K562 (cell line): ENCODE data around the gene PARK7. TPM values are rescaled to one million over a fixed set of nuclear protein-coding genes. Genes with fewer than 3 reads are reported as not detected.

Source experiments
- ATF4 ChIP-seq: fragments of 450-650 bp; formaldehyde crosslinking; IDR thresholded peaks from 2 replicates; pipeline ENCODE4 v1.4.0; 2022; ENCODE audit warnings: mild to moderate bottlenecking, moderate library complexity
- CBX1 ChIP-seq: sonication (generic); IDR thresholded peaks from 2 replicates; pipeline ENCODE4 v1.6.1; 2016; ENCODE audit warnings: antibody characterized with exemption, low read depth, mild to moderate bottlenecking
- CBX8 ChIP-seq: fragments of 200-600 bp; sonication (generic); IDR thresholded peaks from 2 replicates; pipeline ENCODE4 v1.6.1; 2012; ENCODE audit warnings: borderline replicate concordance, mixed run types, low read depth, mild to moderate bottlenecking, moderate library complexity, mixed read lengths, low read length, control low read depth, inconsistent platforms; ENCODE audit not compliant: poor library complexity, severe bottlenecking; ENCODE audit errors: extremely low read depth
- CCAR2 ChIP-seq: fragments of 200-400 bp; formaldehyde crosslinking; IDR thresholded peaks from 2 replicates; pipeline ENCODE4 v1.6.1; 2017; ENCODE audit warnings: mild to moderate bottlenecking, low read depth, low read length
- CGGBP1 ChIP-seq: fragments of 250-450 bp; sonication (Bioruptor Pico); IDR thresholded peaks from 2 replicates; pipeline ENCODE4 v1.9.0; 2021; ENCODE audit warnings: mild to moderate bottlenecking
- FOS ChIP-seq: IDR thresholded peaks from 3 replicates; pipeline ENCODE4 v1.6.1; 2011; ENCODE audit not compliant: insufficient read length; ENCODE audit errors: extremely low read depth
- KDM2B ChIP-seq: fragments of 250-450 bp; sonication (Bioruptor Pico); IDR thresholded peaks from 2 replicates; pipeline ENCODE4 v1.8.0; 2021; ENCODE audit warnings: mild to moderate bottlenecking, moderate library complexity
- MAFF ChIP-seq: IDR thresholded peaks from 2 replicates; pipeline ENCODE4 v1.6.1; 2012; ENCODE audit warnings: low read length, improper control_type of control experiment
- MEIS2 ChIP-seq: fragments of 450-650 bp; IDR thresholded peaks from 2 replicates; pipeline ENCODE4 v1.6.1; 2014; ENCODE audit warnings: mild to moderate bottlenecking; ENCODE audit not compliant: partially characterized antibody
- MYBL2 ChIP-seq, 2 experiments: fragments of 450-650 bp in 1 of 2; sonication (generic) in 1 of 2; formaldehyde crosslinking in 1 of 2; IDR thresholded peaks; 2 replicates each; pipeline versions ENCODE4 v1.6.1 to v1.8.1; 2017 to 2022; ENCODE audit warnings: borderline replicate concordance in 1 of 2, inconsistent platforms in 1 of 2, low read depth in 1 of 2, mild to moderate bottlenecking in 1 of 2, missing genetic modification reagents in 1 of 2, moderate library complexity in 1 of 2
- RBBP5 ChIP-seq: fragments of 200-600 bp; sonication (generic); IDR thresholded peaks from 2 replicates; pipeline ENCODE4 v1.6.1; 2012; ENCODE audit warnings: borderline replicate concordance, mild to moderate bottlenecking, low read length, control low read depth, inconsistent platforms; ENCODE audit not compliant: insufficient read depth, poor library complexity, severe bottlenecking
- RBM15 ChIP-seq: fragments of 200-400 bp; formaldehyde crosslinking; IDR thresholded peaks from 2 replicates; pipeline ENCODE4 v1.6.1; 2018; ENCODE audit warnings: mild to moderate bottlenecking, low read length, moderate library complexity; ENCODE audit not compliant: insufficient read depth
- U2AF2 ChIP-seq: fragments of 200-400 bp; formaldehyde crosslinking; optimal IDR thresholded peaks from 2 replicates; pipeline ENCODE3; 2017; ENCODE audit warnings: low read depth, mild to moderate bottlenecking, low read length
- ZNF316 ChIP-seq: fragments of 450-650 bp; IDR thresholded peaks from 2 replicates; pipeline ENCODE4 v1.6.1; 2016
- ZNF586 ChIP-seq: fragments of 450-650 bp; formaldehyde crosslinking; conservative IDR thresholded peaks from 2 replicates; pipeline ENCODE4 v1.4.0; 2020; ENCODE audit warnings: mild to moderate bottlenecking, moderate library complexity
- polyA plus RNA-seq, 8 experiments: library from polyadenylated mRNA; depleted of rRNA in 4 of 8; stranded (reverse) in 5 of 8; unstranded in 3 of 8; fragments of >200 nt; fragmentation: Nextera tagmentation in 2 of 8; fragmentation: Illumina TruSeq in 1 of 8; extraction: Ambion mirVana in 2 of 8; extraction: Trizol in 1 of 8; gene quantifications; 2 replicates each; pipeline versions ENCODE4 v1.2.1 to v1.2.3, GENCODE V29; 2011 to 2014; ENCODE audit warnings: inconsistent platforms in 1 of 8, missing spikeins in 1 of 8
- total RNA-seq, 7 experiments: library from RNA; depleted of rRNA in 6 of 7; stranded (reverse); fragments of >200 nt in 6 of 7; fragmentation: Illumina TruSeq in 2 of 7; extraction: Trizol in 2 of 7; gene quantifications; 2 replicates each; pipeline versions ENCODE4 v1.2.1 to v1.2.3, GENCODE V29; 2011 to 2021; ENCODE audit warnings: low replicate concordance in 1 of 7
- TF ChIP-seq, protein P1 (sequence below), 2 experiments: fragments of 450-650 bp; IDR thresholded peaks; 2 replicates each; pipeline ENCODE4 v1.6.1; 2016; ENCODE audit warnings: mild to moderate bottlenecking in 2 of 2, borderline replicate concordance in 1 of 2, low read depth in 1 of 2, moderate library complexity in 1 of 2

Gene PARK7
- total and polyA plus RNA-seq, 9 of the 15 experiments (the other 6 are each of a cell fraction or from before 2014, with no cell fraction given) = 374 to 1,298 (median 484) TPM

- TF ChIP-seq ATF4 = no peak
- peak; percentile 62 for TF ChIP-seq MEIS2
- TF ChIP-seq RBBP5 = no peak
- peak; percentile 30 for TF ChIP-seq FOS
- no peak for TF ChIP-seq ZNF586 (CRISPR knock-in tag)
- TF ChIP-seq CBX1 = no peak
- no peak for TF ChIP-seq ZNF316
- TF ChIP-seq KDM2B (CRISPR knock-in tag) = no peak
- no peak for TF ChIP-seq CCAR2
- TF ChIP-seq MAFF = no peak
- TF ChIP-seq RBM15 = no peak
- no peak for TF ChIP-seq CGGBP1 (CRISPR knock-in tag)
- TF ChIP-seq U2AF2 = no peak
- TF ChIP-seq CBX8 = peak; percentile 36
- no peak for TF ChIP-seq MYBL2 (IDR thresholded peaks at IDR 0.05; ENCODE audit: low read depth)
- no peak for TF ChIP-seq MYBL2 (CRISPR knock-in tag; IDR thresholded peaks at IDR 0.05; ENCODE audit: borderline replicate concordance)
- TF ChIP-seq, protein P1, sequence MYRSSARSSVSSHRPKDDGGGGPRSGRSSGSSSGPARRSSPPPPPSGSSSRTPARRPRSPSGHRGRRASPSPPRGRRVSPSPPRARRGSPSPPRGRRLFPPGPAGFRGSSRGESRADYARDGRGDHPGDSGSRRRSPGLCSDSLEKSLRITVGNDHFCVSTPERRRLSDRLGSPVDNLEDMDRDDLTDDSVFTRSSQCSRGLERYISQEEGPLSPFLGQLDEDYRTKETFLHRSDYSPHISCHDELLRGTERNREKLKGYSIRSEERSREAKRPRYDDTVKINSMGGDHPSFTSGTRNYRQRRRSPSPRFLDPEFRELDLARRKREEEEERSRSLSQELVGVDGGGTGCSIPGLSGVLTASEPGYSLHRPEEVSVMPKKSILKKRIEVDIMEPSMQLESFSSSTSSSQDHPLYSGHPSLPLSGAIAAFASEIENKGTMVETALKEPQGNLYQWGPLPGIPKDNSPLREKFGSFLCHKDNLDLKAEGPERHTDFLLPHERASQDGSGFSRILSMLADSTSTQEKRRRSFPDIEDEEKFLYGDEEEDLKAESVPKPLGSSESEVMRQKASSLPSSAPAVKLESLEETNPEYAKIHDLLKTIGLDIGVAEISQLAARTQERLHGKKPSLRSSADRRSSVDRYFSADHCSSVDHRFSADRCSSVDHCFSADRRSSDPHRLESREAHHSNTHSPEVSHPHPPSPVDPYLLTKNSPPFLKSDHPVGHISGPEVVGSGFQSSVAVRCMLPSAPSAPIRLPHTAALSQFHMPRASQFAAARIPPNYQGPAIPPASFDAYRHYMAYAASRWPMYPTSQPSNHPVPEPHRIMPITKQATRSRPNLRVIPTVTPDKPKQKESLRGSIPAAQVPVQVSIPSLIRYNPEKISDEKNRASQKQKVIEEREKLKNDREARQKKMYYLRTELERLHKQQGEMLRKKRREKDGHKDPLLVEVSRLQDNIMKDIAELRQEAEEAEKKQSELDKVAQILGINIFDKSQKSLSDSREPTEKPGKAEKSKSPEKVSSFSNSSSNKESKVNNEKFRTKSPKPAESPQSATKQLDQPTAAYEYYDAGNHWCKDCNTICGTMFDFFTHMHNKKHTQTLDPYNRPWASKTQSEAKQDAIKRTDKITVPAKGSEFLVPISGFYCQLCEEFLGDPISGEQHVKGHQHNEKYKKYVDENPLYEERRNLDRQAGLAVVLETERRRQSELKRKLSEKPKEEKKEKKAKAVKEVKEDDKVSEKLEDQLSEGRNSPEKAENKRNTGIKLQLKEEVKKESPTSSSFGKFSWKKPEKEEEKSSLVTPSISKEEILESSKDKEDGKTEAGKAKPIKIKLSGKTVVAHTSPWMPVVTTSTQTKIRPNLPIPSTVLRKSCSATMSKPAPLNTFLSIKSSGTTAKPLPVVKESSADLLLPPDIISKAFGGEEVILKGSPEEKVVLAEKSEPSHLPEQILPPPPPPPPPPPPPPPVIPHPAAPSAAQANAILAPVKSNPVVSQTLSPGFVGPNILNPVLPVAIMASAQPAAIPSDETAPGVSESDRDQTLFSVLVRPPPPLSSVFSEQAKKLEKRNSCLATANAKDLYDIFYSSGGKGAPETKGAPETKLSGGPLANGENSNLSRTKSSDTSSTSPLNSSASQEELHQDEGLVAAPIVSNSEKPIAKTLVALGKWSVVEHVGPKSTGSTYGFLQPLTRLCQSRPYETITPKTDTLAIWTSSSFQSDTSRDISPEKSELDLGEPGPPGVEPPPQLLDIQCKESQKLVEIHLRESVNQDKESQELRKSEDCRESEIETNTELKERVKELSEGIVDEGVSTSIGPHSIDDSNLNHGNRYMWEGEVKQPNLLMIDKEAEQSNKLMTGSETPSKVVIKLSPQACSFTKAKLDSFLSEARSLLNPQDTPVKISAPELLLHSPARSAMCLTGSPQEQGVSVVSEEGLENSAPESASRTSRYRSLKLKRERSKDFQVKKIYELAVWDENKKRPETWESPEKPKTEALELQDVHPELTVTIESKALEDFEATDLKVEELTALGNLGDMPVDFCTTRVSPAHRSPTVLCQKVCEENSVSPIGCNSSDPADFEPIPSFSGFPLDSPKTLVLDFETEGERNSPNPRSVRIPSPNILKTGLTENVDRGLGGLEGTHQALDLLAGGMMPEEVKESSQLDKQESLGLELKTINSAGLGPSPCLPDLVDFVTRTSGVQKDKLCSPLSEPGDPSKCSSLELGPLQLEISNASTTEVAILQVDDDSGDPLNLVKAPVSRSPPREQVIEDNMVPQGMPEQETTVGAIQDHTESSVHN (IDR thresholded peaks at IDR 0.05; ENCODE audit: borderline replicate concordance in 1 of 2, low read depth in 1 of 2) = no peak
Observed at GRCh38 chr1:7940745-7941436, 20.6 kb upstream of the PARK7 start, which contains the start of gene TNFRSF9 (continued).
